BJ (cell line): ENCODE measurements around the gene FRMD5. TPM values are rescaled to one million over a fixed set of nuclear protein-coding genes. Genes with fewer than 3 reads are reported as not detected.
"Not testable (repeated sequence)": the region's sequence is repeated elsewhere in the genome, so short reads cannot be mapped to it uniquely, and the experiment has no call there.

Experiments
- CTCF ChIA-PET: fragments of 350-600 bp; formaldehyde crosslinking; extraction: SDS; loops from one replicate; lab custom pipeline; 2021; ENCODE audit warnings: antibody characterized with exemption, inconsistent platforms; lab: Yijun Ruan, JAX
- POLR2A ChIA-PET: fragments of 300-600 bp; sonication (Branson Sonifier 250); formaldehyde crosslinking; extraction: SDS; loops from one replicate; lab custom pipeline; 2021; ENCODE audit warnings: antibody characterized with exemption; lab: Charles Lee
- DNase-seq: peaks from one replicate; pipeline ENCODE4 v3.0.0-alpha.2; 2011; ENCODE audit warnings: low read depth
- H3K27me3 ChIP-seq: 2 replicates; pipeline ENCODE4 v1.6.0; 2011; ENCODE audit warnings: low read length; ENCODE audit not compliant: control insufficient read depth, insufficient read depth
- H3K36me3 ChIP-seq: 2 replicates; pipeline ENCODE4 v1.5.1; 2011; ENCODE audit warnings: low read length; ENCODE audit not compliant: control insufficient read depth, insufficient read depth
- H3K4me3 ChIP-seq: 2 replicates; pipeline ENCODE4 v1.5.1; 2011; ENCODE audit warnings: low read depth, mild to moderate bottlenecking, control low read depth, low read length
- polyA plus RNA-seq: library from polyadenylated mRNA; depleted of rRNA; stranded (reverse); fragments of >200 nt; gene quantifications from 2 replicates; pipeline ENCODE4 v1.2.3, GENCODE V29; 2011
- TF ChIP-seq, protein P1 (sequence below): IDR thresholded peaks from 2 replicates; pipeline ENCODE4 v1.5.1; 2011; ENCODE audit warnings: low read depth, mild to moderate bottlenecking, control low read depth, inconsistent platforms, low read length, moderate library complexity; ENCODE audit not compliant: insufficient read depth

Gene FRMD5
- polyA plus RNA-seq, 1 experiment: 0.96 TPM

DNA sequence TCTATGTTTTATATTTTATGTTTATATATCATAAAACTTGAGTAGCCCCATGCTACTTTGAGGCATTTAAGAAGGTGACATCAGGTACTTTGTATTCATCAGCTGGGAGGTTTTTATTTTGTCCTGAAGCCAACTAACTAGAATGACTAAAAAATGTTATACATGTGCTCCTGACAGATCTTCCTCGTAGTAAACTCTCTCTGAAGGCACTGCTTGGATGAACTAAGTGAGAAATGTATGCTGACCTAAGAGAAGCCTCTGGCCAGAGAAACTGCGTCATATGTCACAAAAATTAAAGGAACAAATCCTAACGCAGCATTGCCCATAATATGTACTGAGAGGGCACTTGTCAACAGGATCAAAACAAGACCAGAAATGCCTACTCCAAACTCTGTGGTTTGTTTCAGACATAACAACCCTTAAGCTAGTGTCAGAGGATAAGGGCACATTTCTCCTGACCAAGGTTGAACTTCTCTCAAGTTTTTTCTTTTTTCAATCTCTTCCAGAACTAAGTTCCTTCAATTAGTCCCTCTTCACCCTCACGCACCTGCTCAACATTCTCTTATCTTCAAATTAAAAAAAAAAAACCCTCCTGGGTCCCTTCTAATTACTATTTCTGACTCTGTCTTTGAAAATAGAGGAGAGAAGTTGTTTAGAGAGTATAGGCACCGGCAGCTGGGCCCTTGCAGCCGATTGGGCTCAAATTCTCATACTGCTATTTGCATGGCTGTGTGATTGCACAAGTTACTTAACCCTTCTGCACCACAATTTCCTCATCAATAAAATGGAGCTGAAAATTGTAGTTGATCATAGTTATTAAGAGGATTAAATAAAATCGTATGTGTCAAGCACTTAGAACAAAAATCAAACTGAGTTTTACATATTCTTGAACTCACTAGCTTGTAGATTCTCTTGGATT is 159.0 kb downstream of the FRMD5 start:
- TF ChIP-seq, protein P1, sequence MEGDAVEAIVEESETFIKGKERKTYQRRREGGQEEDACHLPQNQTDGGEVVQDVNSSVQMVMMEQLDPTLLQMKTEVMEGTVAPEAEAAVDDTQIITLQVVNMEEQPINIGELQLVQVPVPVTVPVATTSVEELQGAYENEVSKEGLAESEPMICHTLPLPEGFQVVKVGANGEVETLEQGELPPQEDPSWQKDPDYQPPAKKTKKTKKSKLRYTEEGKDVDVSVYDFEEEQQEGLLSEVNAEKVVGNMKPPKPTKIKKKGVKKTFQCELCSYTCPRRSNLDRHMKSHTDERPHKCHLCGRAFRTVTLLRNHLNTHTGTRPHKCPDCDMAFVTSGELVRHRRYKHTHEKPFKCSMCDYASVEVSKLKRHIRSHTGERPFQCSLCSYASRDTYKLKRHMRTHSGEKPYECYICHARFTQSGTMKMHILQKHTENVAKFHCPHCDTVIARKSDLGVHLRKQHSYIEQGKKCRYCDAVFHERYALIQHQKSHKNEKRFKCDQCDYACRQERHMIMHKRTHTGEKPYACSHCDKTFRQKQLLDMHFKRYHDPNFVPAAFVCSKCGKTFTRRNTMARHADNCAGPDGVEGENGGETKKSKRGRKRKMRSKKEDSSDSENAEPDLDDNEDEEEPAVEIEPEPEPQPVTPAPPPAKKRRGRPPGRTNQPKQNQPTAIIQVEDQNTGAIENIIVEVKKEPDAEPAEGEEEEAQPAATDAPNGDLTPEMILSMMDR: no peak
- no peaks in the 10 kb centered on the region for H3K27me3 ChIP-seq
- no peak for DNase-seq
- ChIA-PET POLR2A (no interaction called here), CTCF (interaction anchor here (1.0 to 1.3 kb wide), 2 partner anchors 29 to 31 kb away, joined by 3 read pairs; no protein-coding TSS in a partner anchor)
- H3K4me3 ChIP-seq: no peak overlapping the region
- no peaks in the 10 kb centered on the region for H3K36me3 ChIP-seq

DNA sequence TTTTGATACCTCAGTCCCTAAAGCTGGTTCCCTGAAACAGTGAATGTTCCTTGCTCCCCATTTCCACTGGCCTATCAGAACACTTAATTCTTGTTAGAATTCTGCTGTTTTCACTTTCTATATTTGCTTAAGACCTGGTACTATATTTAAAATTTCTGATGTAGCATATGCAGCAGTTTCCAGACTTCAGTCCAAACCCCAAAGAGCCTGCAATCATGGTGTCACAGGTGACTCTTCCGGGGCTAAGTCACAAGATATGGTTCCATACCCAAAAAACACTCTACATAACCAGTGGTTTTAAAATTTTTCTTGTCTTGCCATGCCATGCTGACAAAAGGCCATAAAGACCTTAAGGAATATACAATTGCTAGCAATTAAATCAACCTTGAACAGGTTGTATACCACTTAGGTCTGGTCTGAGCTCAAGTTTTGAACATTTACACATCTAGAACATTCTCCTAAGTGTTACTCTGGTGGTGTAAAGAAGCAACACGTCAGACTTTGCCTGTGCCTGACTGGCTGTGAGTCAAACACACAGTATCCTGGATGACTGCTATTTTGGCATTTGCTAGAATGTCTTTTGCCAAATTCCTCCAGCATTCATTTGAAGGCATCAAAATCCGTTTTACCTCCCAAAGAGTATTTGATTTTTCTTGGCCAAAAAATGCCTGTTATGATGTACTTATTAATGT is 160.0 kb downstream of the FRMD5 start:
- no peak for DNase-seq
- CTCF ChIA-PET: no interaction called here
- TF ChIP-seq, protein P1: no peak
- H3K4me3 ChIP-seq: no peak overlapping the region
- POLR2A ChIA-PET: no interaction called here
- H3K36me3 ChIP-seq: no peaks in the 10 kb centered on the region
- no peaks in the 10 kb centered on the region for H3K27me3 ChIP-seq

DNA sequence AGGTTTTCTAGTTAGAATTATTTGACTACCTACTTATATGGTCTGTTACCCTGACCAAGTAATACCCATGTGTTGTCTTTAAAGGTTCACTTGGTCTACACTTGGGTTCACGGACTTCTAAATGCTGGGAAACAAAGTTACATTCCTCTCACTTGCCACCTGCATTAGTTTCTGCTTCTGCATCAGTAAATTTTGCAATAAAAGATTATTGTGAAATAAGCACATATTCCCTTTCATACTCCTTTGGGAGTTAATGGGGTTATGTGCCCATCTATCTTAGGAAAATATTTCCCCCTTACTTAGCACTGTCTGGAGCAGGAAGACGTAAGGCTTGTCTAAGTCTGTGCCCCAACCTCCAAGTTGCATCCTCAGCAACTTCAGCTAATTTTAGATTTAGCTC is 160.7 kb downstream of the FRMD5 start:
- DNase-seq: no peak
- Histone ChIP-seq H3K4me3 (no peak overlapping the region), H3K36me3 (no peaks in the 10 kb centered on the region), H3K27me3 (no peaks in the 10 kb centered on the region)
- TF ChIP-seq, protein P1: no peak
- POLR2A ChIA-PET: no interaction called here
- CTCF ChIA-PET: no interaction called here

DNA sequence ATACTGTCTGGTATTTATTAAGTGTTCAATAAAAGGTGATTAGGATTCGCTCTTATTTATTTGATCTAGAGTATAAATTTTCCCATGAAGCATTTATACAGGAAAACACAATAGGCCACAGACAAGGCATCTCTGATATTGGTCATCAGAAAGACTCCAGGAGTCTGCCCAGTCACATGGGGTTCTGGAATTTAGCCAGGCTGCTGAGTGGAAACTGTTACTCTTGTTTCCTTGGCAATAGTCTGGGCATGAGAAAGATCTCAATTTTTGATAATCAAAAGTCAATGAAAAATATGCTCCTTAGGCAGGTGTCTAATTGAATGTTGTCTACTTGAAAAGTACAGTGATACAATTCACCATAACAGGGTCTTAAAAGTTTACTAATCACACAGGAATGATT is 161.2 kb downstream of the FRMD5 start:
- Histone ChIP-seq H3K27me3 (no peaks in the 10 kb centered on the region), H3K36me3 (no peaks in the 10 kb centered on the region), H3K4me3 (no peak overlapping the region)
- DNase-seq: no peak
- TF ChIP-seq, protein P1: no peak
- ChIA-PET POLR2A (no interaction called here), CTCF (interaction anchor here (0.9 kb wide), 1 partner anchor 9 kb away, joined by 3 read pairs; no protein-coding TSS in a partner anchor)

DNA sequence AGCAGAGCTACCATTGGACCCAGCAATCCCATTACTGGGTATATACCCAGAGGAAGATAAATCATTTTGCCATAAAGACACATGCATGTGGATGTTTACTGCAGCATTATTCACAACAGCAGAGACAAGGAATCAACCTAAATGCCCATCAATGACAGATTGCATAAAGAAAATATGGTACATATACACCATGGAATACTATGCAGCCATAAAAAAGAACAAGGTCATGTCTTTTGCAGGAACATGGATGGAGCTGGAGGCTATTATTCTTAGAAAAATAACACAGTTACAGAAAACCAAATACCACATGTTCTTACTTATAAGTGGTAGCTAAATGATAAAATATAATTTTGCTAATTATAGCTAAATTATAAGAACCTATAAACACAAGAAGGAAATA is 162.3 kb downstream of the FRMD5 start:
- H3K36me3 ChIP-seq, DNase-seq, H3K4me3 ChIP-seq, H3K27me3 ChIP-seq, POLR2A ChIA-PET: not testable (repeated sequence)
- CTCF ChIA-PET: interaction anchor here (0.9 kb wide), 1 partner anchor 8 kb away, joined by 3 read pairs; no protein-coding TSS in a partner anchor
